Psoas muscle (tissue), 8 donors: ENCODE results near the gene SIPA1L3. TPM values are rescaled to one million over a fixed set of nuclear protein-coding genes. Genes with fewer than 3 reads are reported as not detected.
A peak's percentile ranks its signal among the peaks of the same experiment; 100 is the strongest.

ENCODE experiments used
- ATAC-seq, 4 donors: fragments of 200-7000 bp; cut with Tn5 transposase; one replicate each; pipeline ENCODE4 v1.9.1; 2020; ENCODE audit warnings: moderate library complexity in 3 of 4, mild to moderate bottlenecking in 2 of 4
- DNase-seq, 2 donors: peaks; one replicate each; pipeline ENCODE4 v3.0.0-alpha.2; 2020
- H3K27ac ChIP-seq: fragments of 200-600 bp; one replicate; pipeline ENCODE4 v1.8.0; 2022
- H3K27me3 ChIP-seq, 3 donors: fragments of 200-600 bp in 1 of 3; one replicate each; pipeline versions ENCODE4 v1.6.1 to v1.8.0; 2013 to 2022; ENCODE audit warnings: low read length in 2 of 3, mild to moderate bottlenecking in 2 of 3, moderate library complexity in 1 of 3; ENCODE audit not compliant: insufficient read depth in 3 of 3
- H3K36me3 ChIP-seq, 2 donors: fragments of 200-600 bp in 1 of 2; one replicate each; pipeline versions ENCODE4 v1.6.1 to v1.8.0; 2013 to 2022; ENCODE audit warnings: low read depth in 1 of 2, mild to moderate bottlenecking in 1 of 2, moderate library complexity in 1 of 2; ENCODE audit not compliant: insufficient read depth in 1 of 2
- H3K4me1 ChIP-seq: fragments of 200-600 bp; one replicate; pipeline ENCODE4 v1.8.0; 2022
- H3K4me3 ChIP-seq: fragments of 200-600 bp; one replicate; pipeline ENCODE4 v1.8.0; 2022; ENCODE audit warnings: mild to moderate bottlenecking
- H3K9me3 ChIP-seq: fragments of 200-600 bp; one replicate; pipeline ENCODE4 v1.8.0; 2022
- WGBS, 3 donors: extraction: QIAGEN DNeasy Blood & Tissue Kit; methylation state at CpG; one replicate each; pipeline versions ENCODE4 v1.1.6 to v1.1.7; 2013; 5-methylcytosine and 5-hydroxymethylcytosine counted together
- intact Hi-C, 2 donors: fragments of 100-400 bp; cut with DNase I; formaldehyde crosslinking; loops; one replicate each; pipeline versions ENCODE4 v1.11.0 to v1.14.2; 2022
- polyA plus RNA-seq, 3 donors: library from polyadenylated mRNA; stranded (reverse); fragments of 200-250 nt; gene quantifications; one replicate each; pipeline ENCODE4 v1.2.3, GENCODE V29; 2013
- total RNA-seq, 4 donors: library from RNA; stranded (reverse); fragmentation: NEBNext Ultra II Directional in 2 of 4; extraction: Animal tissue kit (Norgen Biotek cat#: 25700) in 2 of 4; gene quantifications; one replicate each; pipeline versions ENCODE4 v1.2.1 to v1.2.4, GENCODE V29; 2021 to 2023
- TF ChIP-seq, protein P1 (sequence below): fragments of 200-600 bp; IDR thresholded peaks from one replicate; pipeline ENCODE4 v1.8.0; 2022; ENCODE audit warnings: antibody characterized with exemption
- donor health status: healthy with polysubstance abuse.
- donor health status: DM: no; HTN: no; CAD: no; lungs with moderate emphysema.
- donor health status: Bipolar disorder and iron deficiency.
- donor health status: healthy.
- donor health status: DM: yes; HTN: yes; CAD: no.
- donor health status: DM: no; HTN: no; CAD: no.
- donor health status: DM: no; HTN: no; CAD: no.
- donor health status: DM: yes; HTN: yes; CAD: no.

Gene SIPA1L3
- total and polyA plus RNA-seq, 7 donors = 2.9 to 28.2 (median 8.3) TPM

DNA sequence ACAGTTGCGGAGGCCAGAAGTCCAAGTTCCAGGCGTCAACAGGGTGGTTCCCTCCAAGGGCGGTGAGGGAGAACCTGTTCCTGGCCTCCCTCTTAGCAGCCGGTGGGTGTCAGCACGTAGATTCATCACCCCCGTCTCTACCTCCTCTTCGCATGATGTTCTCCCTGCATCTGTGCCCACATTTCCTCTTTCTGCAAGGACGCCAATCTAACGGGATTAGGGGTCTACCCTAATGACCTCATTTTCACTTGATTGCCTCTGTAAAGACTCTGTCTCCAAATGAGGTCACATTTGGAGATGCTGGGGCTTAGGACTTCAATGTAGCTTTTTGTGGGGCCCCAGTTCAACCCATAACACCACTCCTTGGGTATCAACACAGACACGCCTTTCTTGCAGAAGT lies 278.6 kb downstream of the SIPA1L3 start:
- DNase-seq = no peak
- WGBS, 3 donors = 91 to 93% (median 93%) methylated on average over 10 of the region's 10 CpGs
- H3K4me1 ChIP-seq = no peaks in the 10 kb centered on the region
- no peak overlapping the region for H3K4me3 ChIP-seq
- H3K36me3 ChIP-seq = peaks cover 3 to 19% of the 10 kb centered on the region in 2 donors
- TF ChIP-seq, protein P1, sequence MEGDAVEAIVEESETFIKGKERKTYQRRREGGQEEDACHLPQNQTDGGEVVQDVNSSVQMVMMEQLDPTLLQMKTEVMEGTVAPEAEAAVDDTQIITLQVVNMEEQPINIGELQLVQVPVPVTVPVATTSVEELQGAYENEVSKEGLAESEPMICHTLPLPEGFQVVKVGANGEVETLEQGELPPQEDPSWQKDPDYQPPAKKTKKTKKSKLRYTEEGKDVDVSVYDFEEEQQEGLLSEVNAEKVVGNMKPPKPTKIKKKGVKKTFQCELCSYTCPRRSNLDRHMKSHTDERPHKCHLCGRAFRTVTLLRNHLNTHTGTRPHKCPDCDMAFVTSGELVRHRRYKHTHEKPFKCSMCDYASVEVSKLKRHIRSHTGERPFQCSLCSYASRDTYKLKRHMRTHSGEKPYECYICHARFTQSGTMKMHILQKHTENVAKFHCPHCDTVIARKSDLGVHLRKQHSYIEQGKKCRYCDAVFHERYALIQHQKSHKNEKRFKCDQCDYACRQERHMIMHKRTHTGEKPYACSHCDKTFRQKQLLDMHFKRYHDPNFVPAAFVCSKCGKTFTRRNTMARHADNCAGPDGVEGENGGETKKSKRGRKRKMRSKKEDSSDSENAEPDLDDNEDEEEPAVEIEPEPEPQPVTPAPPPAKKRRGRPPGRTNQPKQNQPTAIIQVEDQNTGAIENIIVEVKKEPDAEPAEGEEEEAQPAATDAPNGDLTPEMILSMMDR = no peak
- no peaks in the 10 kb centered on the region for H3K9me3 ChIP-seq
- H3K27ac ChIP-seq = no peak overlapping the region
- intact Hi-C loops = no loop called here
- H3K27me3 ChIP-seq = no peaks in the 10 kb centered on the region
- no peak for ATAC-seq

GRCh38 chr19:38190061-38190460 lies 283.1 kb downstream of the SIPA1L3 start:
- no peak overlapping the region for H3K27ac ChIP-seq
- peak in 2 of 4 donors; percentile 20 to 45 for ATAC-seq
- intact Hi-C loops = no loop called here

GRCh38 chr19:38190793-38191192 lies 283.8 kb downstream of the SIPA1L3 start:
- H3K4me1 ChIP-seq = no peaks in the 10 kb centered on the region
- H3K27ac ChIP-seq = no peak overlapping the region
- WGBS, 3 donors = 69 to 84% (median 80%) methylated on average over 6 of the region's 6 CpGs
- intact Hi-C loops = no loop called here
- no peaks in the 10 kb centered on the region for H3K9me3 ChIP-seq
- peaks cover 0 to 21% of the 10 kb centered on the region in 2 donors for H3K36me3 ChIP-seq
- H3K27me3 ChIP-seq = no peaks in the 10 kb centered on the region
- TF ChIP-seq, protein P1 = no peak
- ATAC-seq (peak in 2 of 4 donors; percentile 34 to 52), DNase-seq (no peak)
- H3K4me3 ChIP-seq = no peak overlapping the region

More at GRCh38 chr19:38190061-38190460, 283.1 kb downstream of the SIPA1L3 start:
- no peaks in the 10 kb centered on the region for H3K9me3 ChIP-seq
- H3K36me3 ChIP-seq = peaks cover 0 to 29% of the 10 kb centered on the region in 2 donors
- TF ChIP-seq, protein P1 = no peak
- no peaks in the 10 kb centered on the region for H3K4me1 ChIP-seq
- H3K4me3 ChIP-seq = no peak overlapping the region
- WGBS, 3 donors = 55 to 69% (median 59%) methylated on average over 6 of the region's 6 CpGs
- no peaks in the 10 kb centered on the region for H3K27me3 ChIP-seq
- DNase-seq = no peak

- TF ChIP-seq, protein P1 = no peak
- no peak for DNase-seq
Measured at GRCh38 chr19:38191747-38192146, 284.7 kb downstream of the SIPA1L3 start.

DNA sequence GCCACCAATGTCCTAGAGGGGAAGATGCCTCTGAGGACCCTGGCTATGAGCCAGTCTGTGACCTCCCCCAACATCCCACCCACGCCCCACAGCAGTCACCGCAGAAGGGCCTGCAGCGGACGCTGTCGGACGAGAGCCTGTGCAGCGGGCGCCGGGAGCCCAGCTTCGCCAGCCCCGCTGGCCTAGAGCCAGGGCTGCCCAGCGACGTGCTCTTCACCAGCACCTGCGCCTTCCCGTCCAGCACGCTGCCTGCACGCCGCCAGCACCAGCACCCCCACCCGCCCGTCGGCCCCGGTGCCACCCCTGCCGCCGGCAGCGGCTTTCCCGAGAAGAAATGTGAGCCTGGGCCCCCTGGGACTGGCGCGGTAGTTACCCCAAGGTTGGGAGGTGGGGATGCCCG lies 286.4 kb downstream of the SIPA1L3 start:
- 85 to 88% (median 87%) methylated on average over 25 to 29 of the region's 29 CpGs for WGBS, 3 donors
- no peaks in the 10 kb centered on the region for H3K4me1 ChIP-seq
- no peak for DNase-seq

More at GRCh38 chr19:38191747-38192146, 284.7 kb downstream of the SIPA1L3 start:
- 85 to 86% (median 85%) methylated on average over 13 of the region's 13 CpGs for WGBS, 3 donors
- Histone ChIP-seq H3K4me3 (no peak overlapping the region), H3K9me3 (no peaks in the 10 kb centered on the region), H3K27ac (no peak overlapping the region), H3K36me3 (peaks cover 0 to 18% of the 10 kb centered on the region in 2 donors), H3K4me1 (no peaks in the 10 kb centered on the region), H3K27me3 (no peaks in the 10 kb centered on the region)
- intact Hi-C loops = no loop called here
- ATAC-seq = no peak

More for the DNA sequence above, 286.4 kb downstream of the SIPA1L3 start:
- peaks cover 3 to 22% of the 10 kb centered on the region in 2 donors for H3K36me3 ChIP-seq
- TF ChIP-seq, protein P1 = no peak
- no peak for ATAC-seq
- no peak overlapping the region for H3K4me3 ChIP-seq
- intact Hi-C loops = no loop called here
- no peak overlapping the region for H3K27ac ChIP-seq
- H3K27me3 ChIP-seq = no peaks in the 10 kb centered on the region
- H3K9me3 ChIP-seq = no peaks in the 10 kb centered on the region
